Measurements from ENCODE around the gene SMIM15.

SMIM15 gene

GRCh38 chr5:61148515-61148914, 13.8 kb downstream of the SMIM15 start:
- no peak overlapping the region for H3K27ac ChIP-seq (ENCODE audit: extremely low read depth, low read depth, low read length)
- no peaks in the 10 kb centered on the region for H3K4me1 ChIP-seq (ENCODE audit: control insufficient read depth, insufficient read depth, low read length)
- ChIA-PET POLR2A (no interaction called here), CTCF (no interaction called here)
- H3K9me3 ChIP-seq (ENCODE audit: control insufficient read depth, insufficient read depth, low read depth, low read length): no peaks in the 10 kb centered on the region
- TF ChIP-seq SP2 (tag by site-specific recombination; IDR thresholded peaks at IDR 0.05): no peak
- TF ChIP-seq ZNF302 (tag by site-specific recombination; IDR thresholded peaks at IDR 0.05; ENCODE audit: low read depth): no peak
- no peak for TF ChIP-seq PRDM6 (tag by site-specific recombination; IDR thresholded peaks at IDR 0.05)
- no peak for TF ChIP-seq ZNF654 (tag by site-specific recombination; IDR thresholded peaks at IDR 0.05; ENCODE audit: low read depth)
- TF ChIP-seq ZFP69B (tag by site-specific recombination; IDR thresholded peaks at IDR 0.05): no peak
- no peak for TF ChIP-seq REST (tag by site-specific recombination; IDR thresholded peaks at IDR 0.05)
- TF ChIP-seq ZNF580 (tag by site-specific recombination; IDR thresholded peaks at IDR 0.05): no peak
- TF ChIP-seq ZNF488 (tag by site-specific recombination; IDR thresholded peaks at IDR 0.05): no peak
- TF ChIP-seq ZNF239 (tag by site-specific recombination; IDR thresholded peaks at IDR 0.05): no peak
- no peak for TF ChIP-seq ATF2 (tag by site-specific recombination; IDR thresholded peaks at IDR 0.05; ENCODE audit: low read depth)
- TF ChIP-seq ZNF132 (tag by site-specific recombination; IDR thresholded peaks at IDR 0.05; ENCODE audit: borderline replicate concordance): no peak
- H3K36me3 ChIP-seq (ENCODE audit: control insufficient read depth in 2 of 2, insufficient read depth in 1 of 2, low read length in 2 of 2): no peaks in the 10 kb centered on the region
- H3K4me3 ChIP-seq (ENCODE audit: low read depth, low read length): no peak overlapping the region

GRCh38 chr5:61142811-61143210, 19.5 kb downstream of the SMIM15 start:
- ChIA-PET CTCF (interaction anchor here (0.5 to 0.9 kb wide), 3 partner anchors 187 to 789 kb away, joined by 3 read pairs; no protein-coding TSS in a partner anchor), POLR2A (no interaction called here)
- Histone ChIP-seq H3K4me3 (ENCODE audit: low read depth, low read length) (no peak overlapping the region), H3K9me3 (ENCODE audit: control insufficient read depth, insufficient read depth, low read depth, low read length) (no peaks in the 10 kb centered on the region), H3K4me1 (ENCODE audit: control insufficient read depth, insufficient read depth, low read length) (no peaks in the 10 kb centered on the region), H3K36me3 (ENCODE audit: control insufficient read depth in 2 of 2, insufficient read depth in 1 of 2, low read length in 2 of 2) (no peaks in the 10 kb centered on the region), H3K27ac (ENCODE audit: extremely low read depth, low read depth, low read length) (no peak overlapping the region)
- no peak for TF ChIP-seq ZNF350 (tag by site-specific recombination; IDR thresholded peaks at IDR 0.05)
- no peak for TF ChIP-seq ZNF174 (tag by site-specific recombination; IDR thresholded peaks at IDR 0.05)

GRCh38 chr5:61142391-61142790, 19.9 kb downstream of the SMIM15 start:
- Histone ChIP-seq H3K4me3 (ENCODE audit: low read depth, low read length) (no peak overlapping the region), H3K4me1 (ENCODE audit: control insufficient read depth, insufficient read depth, low read length) (no peaks in the 10 kb centered on the region), H3K27ac (ENCODE audit: extremely low read depth, low read depth, low read length) (no peak overlapping the region), H3K9me3 (ENCODE audit: control insufficient read depth, insufficient read depth, low read depth, low read length) (no peaks in the 10 kb centered on the region), H3K36me3 (ENCODE audit: control insufficient read depth in 2 of 2, insufficient read depth in 1 of 2, low read length in 2 of 2) (no peaks in the 10 kb centered on the region)
- POLR2A ChIA-PET: no interaction called here
- CTCF ChIA-PET: interaction anchor here (0.9 kb wide), 1 partner anchor 187 kb away, joined by 3 read pairs; no protein-coding TSS in a partner anchor
- TF ChIP-seq ZNF514 (tag by site-specific recombination; IDR thresholded peaks at IDR 0.05) (no peak), REPIN1 (tag by site-specific recombination; IDR thresholded peaks at IDR 0.05; ENCODE audit: low read depth) (no peak), PRDM2 (tag by site-specific recombination; IDR thresholded peaks at IDR 0.05; ENCODE audit: borderline replicate concordance) (no peak), ZNF707 (tag by site-specific recombination; IDR thresholded peaks at IDR 0.05) (no peak), ZNF501 (tag by site-specific recombination; IDR thresholded peaks at IDR 0.05) (no peak)

Measured in HEK293 (cell line).